HG03520 (cell line): Measurements from ENCODE around the gene ANKMY1.
"Not testable (repeated sequence)": the region's sequence is repeated elsewhere in the genome, so short reads cannot be mapped to it uniquely, and the experiment has no call there.

ENCODE experiments used
- ATAC-seq: cut with Tn5 transposase; IDR thresholded peaks from one replicate; pipeline ENCODE4 v1.9.1; 2021; ENCODE audit warnings: mild to moderate bottlenecking, moderate library complexity; ENCODE audit not compliant: unreplicated experiment

ANKMY1 gene

DNA sequence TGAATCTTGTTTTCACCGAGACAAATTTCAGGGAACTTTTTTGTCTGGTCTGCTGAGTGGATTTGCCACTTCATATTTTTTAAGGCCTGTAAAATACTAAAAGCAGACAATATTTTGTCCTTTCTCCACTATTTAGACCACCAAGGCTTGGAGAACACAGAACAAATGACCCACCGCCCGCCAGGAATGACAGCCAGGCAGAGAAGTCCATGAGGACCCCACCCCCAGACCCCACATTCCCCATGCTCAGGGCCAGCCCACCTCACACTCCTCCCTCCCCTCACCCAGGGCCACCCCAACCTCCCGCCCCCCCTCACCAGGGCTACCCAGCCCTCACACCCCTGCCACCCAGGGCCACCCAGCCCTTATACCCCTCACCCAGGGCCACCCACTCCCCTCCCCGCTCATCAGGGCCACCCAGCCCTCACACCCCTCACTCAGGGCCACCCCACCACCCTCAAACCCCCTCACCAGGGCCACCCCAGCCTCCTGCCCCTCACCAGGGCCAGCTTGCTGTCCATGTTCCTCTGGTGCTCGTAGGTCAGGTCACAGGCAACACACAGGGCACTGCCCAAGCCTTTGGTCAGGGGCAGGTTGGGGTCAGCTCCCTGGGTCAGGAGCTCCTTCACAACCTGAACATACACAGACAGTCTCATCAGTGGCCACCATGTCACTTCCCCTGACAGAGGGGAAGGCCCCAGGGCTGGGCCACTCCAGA is 50.6 kb downstream of the ANKMY1 start:
- no peak for ATAC-seq

DNA sequence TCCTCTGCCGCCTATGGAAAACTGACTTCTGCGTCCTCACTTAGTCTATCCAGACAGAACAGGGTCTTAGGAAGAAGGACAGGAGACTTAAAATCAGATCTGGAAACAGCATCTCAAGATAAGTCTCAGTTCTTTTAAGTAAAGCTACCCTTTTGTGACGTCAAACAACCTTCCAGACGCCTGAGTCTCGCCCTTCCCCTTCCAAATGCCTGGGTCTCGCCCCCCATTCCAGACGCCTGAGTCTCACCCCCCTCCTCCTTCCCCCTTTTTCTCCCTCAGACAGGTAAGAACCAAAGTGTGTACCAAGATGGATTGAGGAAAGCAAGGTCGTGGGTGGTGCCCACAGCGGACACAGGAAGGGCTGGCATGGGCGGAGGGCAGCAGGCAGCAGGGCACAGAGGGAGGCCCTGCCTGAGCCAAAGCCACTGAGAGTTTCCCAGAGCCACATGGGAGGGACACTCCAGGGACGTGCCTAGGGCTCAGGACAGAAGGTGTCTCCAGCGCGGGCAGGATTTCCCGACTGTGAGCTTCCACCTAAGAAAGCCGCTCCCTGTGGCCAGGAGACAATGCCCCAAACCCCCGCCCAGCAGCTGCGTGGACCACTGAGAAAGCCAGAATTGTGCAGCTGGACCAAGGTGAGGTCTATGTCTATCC is 51.3 kb downstream of the ANKMY1 start:
- no peak for ATAC-seq

DNA sequence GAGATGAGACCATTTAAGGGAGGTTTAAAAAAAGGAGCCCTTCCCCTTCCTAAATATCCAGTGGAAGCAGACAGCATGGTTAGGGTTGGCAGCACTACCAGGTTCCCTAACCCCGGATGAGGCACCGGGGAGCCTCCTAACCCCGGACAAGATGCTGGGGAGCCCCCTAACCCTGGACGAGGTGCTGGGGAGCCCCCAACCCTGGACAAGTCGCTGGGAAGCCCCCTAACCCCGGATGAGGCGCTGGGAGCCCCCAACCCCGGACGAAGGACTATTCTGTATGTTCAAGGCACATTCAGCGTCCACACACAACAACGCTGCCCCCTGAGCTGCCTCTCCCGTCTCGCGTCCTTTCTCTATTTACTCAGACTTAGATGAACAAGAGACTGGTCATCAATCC is 51.9 kb downstream of the ANKMY1 start:
- ATAC-seq = no peak

DNA sequence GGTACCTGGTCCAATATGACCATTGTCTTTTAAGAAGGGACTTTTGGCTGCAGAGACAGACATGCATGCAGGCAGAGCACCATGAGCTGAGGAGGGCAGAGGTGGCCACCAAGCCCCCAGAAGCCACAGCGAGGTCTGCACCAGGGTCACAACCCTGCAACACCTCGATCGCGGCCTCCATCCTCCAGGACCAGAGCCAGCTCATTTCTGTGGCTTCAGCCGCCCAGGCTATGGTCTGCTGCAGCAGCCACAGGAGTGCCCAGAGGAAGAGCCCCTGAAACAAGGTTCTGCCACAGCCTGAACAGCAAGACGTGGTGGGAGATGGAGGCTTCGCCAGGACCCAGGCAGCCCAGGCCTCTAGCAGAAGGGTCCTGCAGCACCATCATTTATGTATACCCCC is 53.9 kb downstream of the ANKMY1 start:
- ATAC-seq = no peak

DNA sequence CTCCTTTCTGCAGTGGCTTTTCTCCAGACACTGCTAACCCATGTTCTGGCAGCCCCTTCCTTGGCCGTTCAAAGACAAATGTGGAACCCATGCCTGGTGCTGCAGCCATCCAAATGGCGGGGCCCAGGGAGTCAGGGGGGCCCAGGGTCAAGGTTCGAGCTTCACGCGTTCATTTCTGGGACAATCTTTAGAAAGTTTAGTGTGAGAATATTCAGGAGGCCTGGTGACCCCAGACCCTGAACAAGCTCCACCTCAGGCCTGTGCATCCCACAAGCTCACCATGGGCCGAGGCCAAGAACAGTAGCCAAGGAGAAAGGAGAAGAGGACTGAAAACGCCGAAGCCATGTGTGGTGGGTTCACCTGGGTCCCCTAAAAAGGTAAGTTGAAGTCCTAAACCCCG is 54.4 kb downstream of the ANKMY1 start:
- ATAC-seq = no peak

DNA sequence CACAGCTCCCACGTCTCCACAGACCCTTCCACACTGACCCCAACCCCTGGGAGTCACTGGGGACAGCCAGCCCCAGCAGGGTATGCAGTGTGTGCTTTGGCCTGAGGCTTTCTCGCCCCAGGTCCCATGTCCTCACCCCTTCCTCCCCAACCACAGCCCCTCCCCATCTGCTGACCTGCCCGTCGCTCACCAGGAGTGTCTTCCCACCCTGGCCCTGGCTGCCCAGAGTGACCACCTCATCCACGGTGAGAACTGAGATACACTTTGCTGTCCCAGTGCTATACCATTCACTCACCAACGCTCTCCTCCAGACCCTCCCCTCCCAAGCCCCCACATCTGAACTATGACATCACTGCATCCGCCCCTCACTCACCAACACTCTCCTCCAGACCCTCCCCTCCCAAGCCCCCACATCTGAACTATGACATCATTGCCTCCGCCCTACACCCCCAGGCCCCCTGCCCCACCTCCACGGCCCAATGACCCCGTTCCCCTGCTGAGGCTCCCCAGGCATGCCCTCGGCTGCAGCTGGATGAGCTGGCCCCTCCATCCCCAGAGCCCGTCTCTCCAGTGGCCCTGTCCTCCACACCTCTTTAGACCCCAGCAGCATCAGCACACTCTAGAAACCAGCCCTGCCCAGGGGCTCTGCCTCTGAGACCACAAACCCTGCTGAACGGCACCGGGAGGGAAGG is 55.2 kb downstream of the ANKMY1 start:
- ATAC-seq = no peak

DNA sequence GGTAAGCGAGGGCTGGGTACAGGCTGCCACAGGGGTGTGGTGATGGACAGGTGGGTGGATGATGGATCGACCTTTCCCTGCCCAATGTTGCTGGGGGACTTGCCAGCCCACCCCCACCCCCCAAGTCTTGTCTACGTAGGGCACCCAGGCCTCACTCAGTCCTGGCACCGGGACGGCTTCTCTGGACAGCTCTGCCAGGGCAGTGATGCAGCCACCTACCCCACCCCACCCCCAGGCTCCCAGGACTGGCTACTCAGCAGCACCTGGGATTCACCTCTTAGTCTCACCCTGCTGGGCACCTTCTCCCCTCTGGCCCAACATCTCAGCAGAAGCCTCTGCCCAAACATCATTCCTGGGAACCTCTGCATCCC is 55.7 kb downstream of the ANKMY1 start:
- ATAC-seq = no peak

DNA sequence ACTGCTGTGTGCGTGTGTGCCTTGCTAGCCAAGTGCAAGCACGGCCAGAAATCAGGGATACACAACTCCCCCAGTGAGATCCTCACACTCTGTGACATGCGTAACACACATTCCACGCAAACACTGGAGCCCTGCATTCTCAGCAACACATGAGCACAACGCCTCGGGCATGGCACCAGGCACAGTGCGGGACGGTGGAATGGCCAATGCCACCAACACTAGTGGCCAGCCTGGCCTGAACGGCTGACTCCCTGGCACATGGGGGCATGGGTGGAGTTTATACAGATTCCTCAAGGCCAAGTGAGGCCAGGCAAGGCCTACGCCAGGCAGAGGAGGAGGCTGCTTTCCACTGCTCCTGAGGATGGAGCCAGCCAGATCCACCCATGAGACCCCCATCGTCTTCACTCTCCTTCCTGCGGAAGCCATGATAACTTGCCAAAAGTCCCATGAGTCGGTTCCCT is 56.2 kb downstream of the ANKMY1 start:
- no peak for ATAC-seq

DNA sequence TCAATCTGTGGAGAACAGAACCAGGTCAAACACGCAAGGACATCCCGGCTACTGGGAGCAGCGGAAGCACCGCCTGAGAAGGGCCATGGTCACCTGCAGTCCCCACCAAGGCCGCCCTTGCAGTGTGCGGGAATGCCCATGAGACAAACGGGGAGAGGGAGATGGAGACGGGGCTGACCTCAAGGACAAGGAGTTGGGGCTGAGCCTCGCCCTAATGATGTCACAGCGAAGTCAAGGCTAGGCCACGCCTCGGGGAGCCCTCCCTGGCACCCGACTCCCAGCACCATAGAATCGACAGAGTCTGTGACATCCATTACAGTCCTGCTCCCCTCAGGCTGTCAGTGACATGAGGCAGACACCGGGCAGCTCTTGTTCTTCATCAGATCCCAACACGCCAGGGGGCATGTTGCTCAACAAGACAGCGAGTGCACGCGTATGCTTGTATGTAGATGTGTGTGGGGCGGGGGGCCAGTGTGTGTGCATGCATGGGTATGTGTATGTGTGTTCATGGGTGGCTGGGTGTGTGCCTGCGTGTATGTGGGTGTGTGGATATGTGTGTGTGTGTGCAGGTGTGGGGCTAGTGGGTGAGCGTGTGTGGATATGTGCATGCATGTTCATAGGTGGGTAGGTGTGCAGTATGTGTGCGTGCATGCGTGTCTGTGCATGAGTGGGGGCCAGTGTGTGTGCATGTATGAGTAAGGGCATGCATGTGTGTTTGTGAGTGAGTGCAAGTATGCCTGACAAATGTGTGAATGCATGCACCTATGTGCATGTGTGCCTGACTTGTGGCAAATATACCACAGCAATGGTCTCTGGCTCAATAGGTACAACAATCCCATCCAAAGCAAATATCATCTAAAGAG is 57.0 kb downstream of the ANKMY1 start:
- no peak for ATAC-seq

DNA sequence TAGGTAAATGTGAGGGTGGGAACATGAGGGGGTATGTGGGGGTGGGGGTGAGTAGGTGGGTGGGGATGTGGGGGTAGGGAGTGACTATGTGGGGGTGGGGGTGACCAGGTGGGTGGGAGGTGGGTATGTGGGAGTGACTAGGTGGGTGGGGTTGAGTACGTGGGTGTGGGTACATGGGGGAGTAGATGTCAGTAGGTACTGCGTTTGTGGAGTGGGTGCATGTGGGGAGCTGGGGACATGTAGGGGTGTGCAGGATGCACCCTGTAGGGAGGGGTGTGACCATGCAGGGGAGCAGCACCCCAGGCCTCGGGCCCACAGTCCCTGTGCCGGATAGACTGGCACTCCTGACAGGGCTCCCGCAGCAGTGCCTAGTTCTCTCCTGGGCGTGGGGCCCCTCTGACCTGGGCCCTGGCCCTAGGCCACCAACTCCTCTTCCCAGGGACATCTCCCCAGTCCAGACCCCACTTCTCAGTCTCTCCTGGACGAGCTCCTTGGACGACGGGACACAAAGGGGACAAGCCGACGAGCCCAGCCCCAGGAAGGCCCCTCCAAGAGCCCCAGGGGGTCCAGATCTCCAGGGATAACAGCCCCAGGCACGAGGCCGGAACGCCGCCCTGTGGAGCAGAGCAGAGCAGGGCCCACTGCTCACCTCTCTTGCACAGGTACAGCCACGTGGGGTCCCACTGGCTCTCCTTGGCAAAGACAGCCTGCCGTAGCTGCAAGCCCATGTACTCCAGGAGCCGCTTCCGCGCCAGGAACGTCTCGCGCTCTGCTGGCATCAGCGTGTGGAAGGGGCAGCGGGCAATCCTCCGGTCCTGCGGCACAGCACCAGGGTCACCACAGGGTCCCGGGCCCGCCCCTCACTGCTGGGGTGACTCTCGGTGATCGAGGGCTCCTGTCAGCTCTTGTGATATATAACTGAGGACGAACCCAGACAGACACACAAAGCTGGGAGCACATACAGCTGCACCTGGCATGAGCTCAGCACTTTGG is 58.2 kb downstream of the ANKMY1 start:
- no peak for ATAC-seq

DNA sequence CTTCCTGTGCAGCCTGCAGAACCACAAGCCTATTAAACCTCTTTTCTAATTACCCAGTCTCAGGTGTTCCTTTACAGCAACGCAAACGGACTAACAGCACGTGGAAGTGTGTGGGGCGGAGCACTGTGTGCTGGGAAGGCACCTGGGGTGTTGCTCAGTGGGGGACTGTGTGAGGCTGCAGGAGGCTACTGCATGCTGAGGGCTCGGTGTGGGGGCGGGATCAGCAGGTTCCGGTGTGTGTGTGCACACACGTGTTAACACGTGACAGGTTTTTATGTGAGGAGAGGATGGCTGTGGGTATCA is 58.9 kb downstream of the ANKMY1 start:
- no peak for ATAC-seq

DNA sequence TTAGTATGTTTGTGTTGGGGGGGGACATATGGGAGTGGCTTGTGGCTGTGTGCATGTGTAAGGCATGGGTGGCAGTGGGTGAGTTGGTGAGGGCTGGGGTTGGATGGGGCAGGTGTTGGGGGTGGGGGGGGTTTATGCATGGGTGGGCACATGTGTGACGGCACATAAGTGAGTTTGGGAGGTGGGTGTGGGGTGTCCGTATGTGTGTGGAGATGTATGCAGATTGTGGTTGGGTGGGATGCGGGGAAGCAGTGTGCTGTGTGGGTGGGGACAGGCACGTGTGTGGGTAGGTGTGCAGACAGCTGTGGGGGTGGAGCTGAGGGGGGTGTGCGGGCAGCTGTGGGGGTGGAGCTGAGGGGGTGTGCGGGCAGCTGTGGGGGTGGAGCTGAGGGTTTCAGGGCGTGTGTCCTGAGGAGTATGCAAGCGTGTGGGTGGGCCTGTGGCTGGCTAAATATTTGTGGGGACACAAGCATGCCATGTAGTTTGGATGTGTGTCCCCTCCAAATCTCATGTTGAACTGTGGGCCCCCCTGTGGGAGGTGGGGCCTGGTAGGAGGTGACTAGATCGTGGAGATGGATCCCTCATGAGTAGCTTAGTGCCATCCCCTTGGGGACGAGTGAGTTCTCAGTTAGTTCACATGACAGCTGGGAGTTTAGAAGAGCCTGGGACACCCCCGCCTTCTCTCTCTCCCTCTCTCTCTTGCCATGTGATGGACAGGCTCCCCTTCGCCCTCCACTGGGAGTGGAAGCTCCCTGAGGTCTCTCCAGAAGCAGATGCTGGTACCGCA is 59.4 kb downstream of the ANKMY1 start:
- no peak for ATAC-seq

DNA sequence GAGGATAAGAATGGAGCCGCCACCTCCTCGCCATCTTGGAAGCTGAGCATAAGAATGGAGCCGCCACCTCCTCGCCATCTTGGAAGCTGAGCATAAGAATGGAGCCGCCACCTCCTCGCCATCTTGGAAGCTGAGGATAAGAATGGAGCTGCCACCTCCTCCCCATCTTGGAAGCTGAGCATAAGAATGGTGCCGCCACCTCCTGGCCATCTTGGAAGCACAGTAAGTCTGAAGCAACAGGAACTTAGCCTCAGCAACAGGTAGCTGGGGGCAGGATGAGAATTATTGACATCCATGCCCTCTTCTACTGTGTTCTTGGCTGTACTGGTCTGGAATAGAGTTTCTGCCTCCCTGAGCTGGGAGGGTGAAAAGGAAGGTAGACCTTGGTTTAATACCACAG is 60.7 kb downstream of the ANKMY1 start:
- ATAC-seq = not testable (repeated sequence)

DNA sequence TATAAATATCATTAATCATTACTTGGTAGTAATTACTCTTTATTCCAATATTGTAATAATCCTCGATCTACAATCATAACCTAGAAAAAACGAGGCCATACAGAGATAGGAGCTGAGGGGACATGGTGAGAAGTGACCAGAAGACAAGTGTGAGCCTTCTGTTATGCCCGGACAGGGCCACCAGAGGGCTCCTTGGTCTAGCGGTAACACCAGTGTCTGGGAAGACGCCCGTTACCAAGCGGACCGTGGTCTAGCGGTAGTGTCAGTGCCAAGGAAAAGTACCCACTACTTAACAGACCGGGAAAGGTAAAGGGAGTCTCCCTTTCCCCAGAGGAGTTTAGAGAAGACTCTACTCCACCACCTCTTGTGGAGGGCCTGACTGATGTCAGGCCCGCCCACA is 62.8 kb downstream of the ANKMY1 start:
- ATAC-seq = not testable (repeated sequence)

DNA sequence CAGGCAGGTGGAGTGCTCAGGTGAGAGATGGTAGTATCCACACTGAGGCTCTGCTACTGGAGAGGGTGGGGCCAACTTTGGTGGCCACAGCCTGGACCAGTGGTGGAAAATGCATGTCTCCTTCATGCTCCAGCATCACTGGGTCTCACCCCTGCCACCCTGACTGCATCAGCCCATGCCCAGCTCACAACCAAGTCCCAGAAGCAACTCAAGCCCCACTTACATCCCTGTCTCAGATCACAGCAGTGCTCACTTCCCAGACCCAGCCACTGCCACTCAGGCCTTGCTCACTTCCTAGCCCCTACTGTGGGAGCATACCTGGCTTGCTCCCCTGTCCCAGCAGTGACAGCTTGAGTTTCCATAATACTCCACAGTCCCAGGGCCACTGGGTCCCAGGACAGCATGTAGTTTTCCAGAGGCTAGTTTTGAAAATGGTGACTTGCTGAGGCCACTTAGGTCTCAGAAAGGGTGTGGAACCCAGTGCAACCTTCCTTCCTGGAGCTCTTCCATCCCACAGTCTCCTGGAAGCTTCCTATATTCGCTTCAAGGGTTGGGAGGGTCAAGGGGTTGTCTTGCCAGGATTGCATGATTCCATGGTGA is 63.5 kb downstream of the ANKMY1 start:
- no peak for ATAC-seq

DNA sequence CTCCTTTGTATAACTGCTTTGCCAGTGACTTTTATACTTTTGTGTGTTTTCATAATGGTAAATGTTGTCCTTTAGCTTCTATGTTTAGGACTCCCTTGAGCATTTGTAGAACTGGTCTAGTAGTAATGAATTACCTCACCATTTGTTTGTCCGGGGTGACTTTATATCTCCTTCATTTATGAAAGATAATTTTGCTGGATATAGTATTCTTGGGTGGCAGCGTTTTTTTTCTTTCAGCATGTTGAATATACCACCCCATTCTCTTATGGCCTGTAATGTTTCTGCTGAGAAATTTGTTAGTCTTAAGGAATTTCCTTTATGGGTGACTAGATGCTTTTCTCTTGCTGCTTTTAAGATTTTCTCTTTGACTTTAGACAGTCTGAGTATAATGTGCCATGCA is 66.3 kb downstream of the ANKMY1 start:
- no peak for ATAC-seq

DNA sequence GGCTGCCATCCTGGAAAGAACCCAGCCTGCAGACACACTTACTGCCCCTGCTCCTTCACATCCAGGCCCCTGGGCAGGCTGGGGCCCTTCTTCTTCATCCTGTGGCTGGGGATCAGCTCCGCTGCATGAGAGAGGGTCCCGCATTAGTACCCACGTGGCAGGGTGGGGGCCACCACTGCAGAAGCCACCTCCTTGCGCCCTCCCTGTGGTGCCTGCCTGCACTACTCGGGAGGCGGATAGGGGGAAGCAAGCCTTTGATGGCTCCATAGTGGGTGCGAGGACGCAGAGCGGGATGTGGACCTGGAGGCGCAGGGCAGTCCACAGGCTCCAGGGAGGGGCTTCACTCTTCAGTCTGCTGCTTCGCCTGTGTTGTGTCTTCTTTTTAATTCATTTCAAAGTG is 75.6 kb downstream of the ANKMY1 start:
- no peak for ATAC-seq

DNA sequence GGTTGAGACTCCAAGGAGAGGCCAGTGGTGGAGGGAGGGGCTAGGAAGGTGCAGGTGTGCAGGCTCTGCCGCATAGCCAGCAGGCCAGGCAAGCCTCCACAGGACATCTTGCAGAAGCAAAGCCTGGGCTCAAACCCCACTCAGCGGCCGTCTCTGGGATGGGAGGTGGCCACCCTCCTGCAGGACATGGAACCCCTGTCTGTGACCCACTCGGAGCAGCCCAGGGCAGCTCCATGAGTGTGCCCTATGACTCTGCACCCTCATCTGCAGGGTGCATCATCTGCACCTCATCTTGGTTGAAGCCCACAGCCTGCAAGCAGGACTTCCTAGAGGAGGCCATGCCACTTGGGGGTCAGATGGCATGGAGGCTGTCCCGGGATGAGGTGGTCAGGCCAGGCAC is 76.1 kb downstream of the ANKMY1 start:
- no peak for ATAC-seq
